ENCODE results near the gene HHATL. TPM values are rescaled to one million over a fixed set of nuclear protein-coding genes. Genes with fewer than 3 reads are reported as not detected.

Gene HHATL
- total RNA-seq, 1 donor from 2014 or later: 552 TPM

DNA sequence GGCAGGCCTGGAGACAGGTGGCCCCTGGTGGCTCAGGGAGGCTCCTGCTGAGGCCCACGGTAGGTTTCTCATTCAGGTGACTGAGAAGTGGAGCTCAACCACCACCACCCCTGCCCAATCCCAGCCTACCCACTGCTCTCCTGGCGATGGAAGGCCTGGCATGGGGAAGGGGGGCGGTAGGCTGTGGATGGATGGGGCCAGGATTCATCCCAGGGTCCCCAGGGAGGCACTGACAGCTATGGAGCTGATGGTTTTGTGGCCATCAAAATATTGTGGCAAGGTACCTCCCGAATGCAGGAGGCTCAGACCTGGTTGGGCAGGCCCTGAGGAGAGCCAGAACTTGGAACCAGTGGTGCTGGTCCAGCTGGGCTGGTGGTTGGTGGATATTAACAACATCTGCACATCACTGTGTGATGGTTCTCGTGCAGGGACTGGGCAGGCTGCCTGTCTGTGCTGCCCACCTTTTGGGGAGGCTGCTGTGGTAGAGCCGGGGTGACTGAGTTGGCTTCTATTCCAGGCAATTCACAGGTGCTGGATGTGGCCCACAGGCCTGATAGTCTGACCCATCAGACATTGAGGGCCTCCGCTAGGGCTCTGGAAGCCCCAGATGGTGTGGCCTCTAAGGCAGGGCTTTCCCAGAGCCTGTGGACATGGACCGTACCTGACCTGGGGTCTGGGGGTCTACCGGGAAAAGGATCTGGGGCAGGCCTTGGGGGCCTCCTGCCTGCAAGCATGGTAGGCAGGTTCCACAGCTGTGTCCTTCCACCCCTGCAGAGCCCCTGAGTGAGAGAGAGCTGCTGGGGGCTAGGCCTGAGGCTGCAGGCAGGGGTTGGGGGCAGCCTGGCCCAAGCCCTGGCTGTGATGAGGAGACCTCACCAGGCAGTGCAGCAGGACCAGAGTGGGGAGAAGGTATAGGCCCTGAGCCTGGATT lies 45.7 kb downstream of the HHATL start:
- H3K4me1 ChIP-seq: peaks cover 83% of the 10 kb centered on the region
- no peak for DNase-seq
- intact Hi-C loops (cut with micrococcal nuclease): loop anchor here (10.0 kb wide), 1 partner anchor 88 kb away; no protein-coding TSS in a partner anchor

DNA sequence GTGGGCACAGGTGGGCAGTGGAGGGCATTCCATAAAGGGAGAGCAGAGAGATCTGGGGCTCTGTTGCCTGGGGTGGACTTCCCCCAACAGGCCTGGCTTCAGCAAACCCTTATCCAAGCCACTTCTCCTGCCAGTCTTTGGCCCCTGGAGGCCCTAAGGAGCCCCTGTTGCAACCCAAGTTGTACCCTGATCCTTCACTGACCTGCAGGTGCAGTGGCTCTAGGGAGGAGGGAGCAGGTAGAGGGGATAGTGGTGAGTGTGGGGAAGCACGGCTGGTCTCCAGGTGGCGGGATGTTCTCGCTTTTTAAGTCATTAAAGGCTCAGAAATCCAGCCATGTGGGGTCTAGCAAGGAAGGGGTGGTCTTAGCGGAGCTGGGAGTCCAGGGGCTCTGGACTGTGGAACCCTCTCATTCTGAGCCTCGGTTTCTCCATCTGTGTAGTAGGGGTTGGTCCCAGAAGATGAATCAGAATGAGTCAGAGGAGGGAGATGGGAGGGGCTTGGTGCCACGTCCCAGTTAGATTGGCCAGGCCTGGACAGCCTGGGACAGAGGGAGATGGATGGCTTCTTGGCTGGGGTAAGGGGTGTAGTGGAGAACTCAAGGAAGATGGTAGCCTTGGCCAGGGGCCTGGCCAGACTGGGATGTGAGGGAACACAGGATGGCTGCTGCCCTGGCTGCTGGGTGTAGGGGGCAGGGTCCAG lies 46.5 kb downstream of the HHATL start:
- DNase-seq: no peak
- H3K9me3 ChIP-seq (replicated peaks): no peaks in the 10 kb centered on the region
- H3K4me3 ChIP-seq: peak overlapping the region; percentile 81

More for the DNA sequence above, 45.7 kb downstream of the HHATL start:
- TF ChIP-seq, protein P1, sequence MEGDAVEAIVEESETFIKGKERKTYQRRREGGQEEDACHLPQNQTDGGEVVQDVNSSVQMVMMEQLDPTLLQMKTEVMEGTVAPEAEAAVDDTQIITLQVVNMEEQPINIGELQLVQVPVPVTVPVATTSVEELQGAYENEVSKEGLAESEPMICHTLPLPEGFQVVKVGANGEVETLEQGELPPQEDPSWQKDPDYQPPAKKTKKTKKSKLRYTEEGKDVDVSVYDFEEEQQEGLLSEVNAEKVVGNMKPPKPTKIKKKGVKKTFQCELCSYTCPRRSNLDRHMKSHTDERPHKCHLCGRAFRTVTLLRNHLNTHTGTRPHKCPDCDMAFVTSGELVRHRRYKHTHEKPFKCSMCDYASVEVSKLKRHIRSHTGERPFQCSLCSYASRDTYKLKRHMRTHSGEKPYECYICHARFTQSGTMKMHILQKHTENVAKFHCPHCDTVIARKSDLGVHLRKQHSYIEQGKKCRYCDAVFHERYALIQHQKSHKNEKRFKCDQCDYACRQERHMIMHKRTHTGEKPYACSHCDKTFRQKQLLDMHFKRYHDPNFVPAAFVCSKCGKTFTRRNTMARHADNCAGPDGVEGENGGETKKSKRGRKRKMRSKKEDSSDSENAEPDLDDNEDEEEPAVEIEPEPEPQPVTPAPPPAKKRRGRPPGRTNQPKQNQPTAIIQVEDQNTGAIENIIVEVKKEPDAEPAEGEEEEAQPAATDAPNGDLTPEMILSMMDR (IDR thresholded peaks at IDR 0.05; ENCODE audit: borderline replicate concordance): no peak
- H3K27me3 ChIP-seq (ENCODE audit: low read depth): no peaks in the 10 kb centered on the region
- no peak overlapping the region for H3K4me3 ChIP-seq
- peaks cover 11% of the 10 kb centered on the region for H3K36me3 ChIP-seq
- H3K9me3 ChIP-seq (replicated peaks): no peaks in the 10 kb centered on the region
- H3K27ac ChIP-seq (replicated peaks): peak overlapping the region; percentile 96

DNA sequence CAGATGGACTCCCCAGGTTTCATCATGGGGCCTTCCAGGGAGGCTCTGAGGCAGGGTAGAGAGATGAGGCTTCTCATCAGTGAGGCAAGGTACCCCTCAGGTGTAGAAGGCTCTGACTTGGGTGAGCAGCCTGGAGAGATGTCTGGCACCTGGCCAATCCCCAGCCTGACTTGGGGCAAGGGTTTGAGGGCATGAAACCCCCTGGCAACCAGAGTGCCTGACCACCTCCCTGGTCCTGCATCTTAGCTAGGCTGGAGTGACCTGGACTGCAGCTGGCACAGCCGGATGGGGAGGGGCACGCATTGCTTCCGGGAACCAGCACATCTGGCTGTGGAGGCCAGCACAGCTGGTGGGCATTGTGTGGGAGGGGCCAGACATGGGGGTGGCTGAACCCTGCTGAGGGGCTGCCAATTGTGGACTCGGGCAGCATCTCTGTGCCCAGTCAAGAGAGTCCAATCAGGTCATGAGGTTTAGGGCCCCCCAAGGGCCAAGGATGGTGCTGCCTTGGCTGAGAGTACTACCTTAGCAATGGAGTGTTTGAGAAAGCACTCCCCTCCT lies 47.2 kb downstream of the HHATL start:
- intact Hi-C loops (cut with micrococcal nuclease): loop anchor here (10.0 kb wide), 1 partner anchor 89 kb away; no protein-coding TSS in a partner anchor
- H3K4me3 ChIP-seq: peak overlapping the region; percentile 81
- peaks cover 83% of the 10 kb centered on the region for H3K4me1 ChIP-seq
- DNase-seq: no peak
- peaks cover 16% of the 10 kb centered on the region for H3K36me3 ChIP-seq
- H3K27me3 ChIP-seq (ENCODE audit: low read depth): no peaks in the 10 kb centered on the region
- H3K9me3 ChIP-seq (replicated peaks): no peaks in the 10 kb centered on the region
- TF ChIP-seq, protein P1 (IDR thresholded peaks at IDR 0.05; ENCODE audit: borderline replicate concordance): no peak
- peak overlapping the region; percentile 96 for H3K27ac ChIP-seq (replicated peaks)

More for the DNA sequence above, 46.5 kb downstream of the HHATL start:
- Histone ChIP-seq H3K4me1 (peaks cover 87% of the 10 kb centered on the region), H3K27me3 (ENCODE audit: low read depth) (no peaks in the 10 kb centered on the region), H3K27ac (replicated peaks) (peak overlapping the region; percentile 96), H3K36me3 (peaks cover 11% of the 10 kb centered on the region)
- TF ChIP-seq, protein P1 (IDR thresholded peaks at IDR 0.05; ENCODE audit: borderline replicate concordance): no peak
- intact Hi-C loops (cut with micrococcal nuclease): loop anchor here (10.0 kb wide), 1 partner anchor 89 kb away; no protein-coding TSS in a partner anchor

DNA sequence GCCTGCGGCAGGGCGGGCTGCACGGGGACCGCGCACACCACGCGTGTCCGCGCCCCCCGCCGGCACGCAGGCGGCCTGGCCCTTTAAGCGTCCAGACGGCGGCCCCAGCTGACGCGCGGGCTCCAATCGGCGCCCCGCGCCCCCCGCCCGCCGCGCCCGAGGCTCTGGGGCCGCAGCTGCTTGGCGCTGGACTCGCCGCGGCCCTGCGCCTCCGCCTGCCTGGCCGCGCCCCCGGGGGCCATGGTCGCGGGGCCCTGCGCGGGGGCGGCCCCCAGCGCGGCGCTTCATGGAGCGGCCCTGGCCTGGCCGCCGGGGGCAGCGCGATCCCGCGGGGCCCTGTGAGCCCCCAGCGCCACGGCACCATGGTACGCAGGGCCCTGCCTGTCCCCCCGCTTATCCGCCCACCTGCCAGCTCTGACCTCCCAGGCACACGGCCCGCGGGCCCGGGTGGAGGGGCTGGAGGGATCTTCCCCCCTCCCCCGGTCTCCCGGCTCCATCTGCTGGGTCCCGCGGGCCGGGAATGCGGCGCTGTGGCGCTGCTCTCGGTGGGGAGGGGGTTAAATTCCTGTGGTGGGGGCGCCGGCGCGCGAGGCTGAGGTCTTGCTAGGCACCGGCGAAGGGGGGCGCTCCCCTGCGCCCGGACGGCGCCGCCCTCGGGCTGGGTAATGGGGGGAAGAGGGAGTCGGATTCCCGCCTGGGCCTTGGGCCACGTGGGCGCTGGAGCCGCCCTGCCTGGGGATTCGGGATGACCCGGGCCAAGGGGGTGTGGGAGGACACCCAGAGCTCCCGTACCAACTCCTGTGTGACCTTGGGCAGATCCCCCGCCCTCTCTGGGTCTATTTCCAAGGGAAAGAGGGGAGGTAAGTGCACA lies 48.0 kb downstream of the HHATL start:
- peak overlapping the region; percentile 96 for H3K27ac ChIP-seq (replicated peaks)
- DNase-seq: peak; percentile 61
- H3K4me1 ChIP-seq: peaks cover 76% of the 10 kb centered on the region
- TF ChIP-seq, protein P1 (IDR thresholded peaks at IDR 0.05; ENCODE audit: borderline replicate concordance): no peak
- peak overlapping the region; percentile 81 for H3K4me3 ChIP-seq
- no peaks in the 10 kb centered on the region for H3K27me3 ChIP-seq (ENCODE audit: low read depth)
- H3K9me3 ChIP-seq (replicated peaks): no peaks in the 10 kb centered on the region
- H3K36me3 ChIP-seq: peaks cover 16% of the 10 kb centered on the region
- intact Hi-C loops (cut with micrococcal nuclease): loop anchor here (10.0 kb wide), 1 partner anchor 90 kb away; no protein-coding TSS in a partner anchor
